SJCRH30 (cell line): ENCODE measurements around the gene UBE2U. TPM values are rescaled to one million over a fixed set of nuclear protein-coding genes. Genes with fewer than 3 reads are reported as not detected.
"Not testable (repeated sequence)": the region's sequence is repeated elsewhere in the genome, so short reads cannot be mapped to it uniquely, and the experiment has no call there.

Experiments used
- DNase-seq, 2 experiments: peaks; one replicate each; pipeline ENCODE4 v3.0.0-alpha.2; 2015 to 2020
- H3K27ac ChIP-seq: fragments of 250-450 bp; sonication (Bioruptor Pico); 2 replicates; pipeline ENCODE4 v1.5.1; 2020; ENCODE audit warnings: mild to moderate bottlenecking, moderate library complexity
- H3K27me3 ChIP-seq: fragments of 250-450 bp; sonication (Bioruptor Pico); 2 replicates; pipeline ENCODE4 v1.5.1; 2020; ENCODE audit warnings: mild to moderate bottlenecking, moderate library complexity
- H3K36me3 ChIP-seq: fragments of 250-450 bp; sonication (Bioruptor Pico); 2 replicates; pipeline ENCODE4 v1.5.1; 2020; ENCODE audit warnings: mild to moderate bottlenecking, moderate library complexity
- H3K4me1 ChIP-seq: fragments of 250-450 bp; sonication (Bioruptor Pico); 2 replicates; pipeline ENCODE4 v1.5.1; 2020; ENCODE audit warnings: mild to moderate bottlenecking, moderate library complexity
- H3K4me3 ChIP-seq: fragments of 250-450 bp; sonication (Bioruptor Pico); 2 replicates; pipeline ENCODE4 v1.5.1; 2020; ENCODE audit warnings: mild to moderate bottlenecking, moderate library complexity
- H3K9me3 ChIP-seq: fragments of 250-450 bp; sonication (Bioruptor Pico); replicated peaks from 2 replicates; pipeline ENCODE4 v1.5.1; 2020; ENCODE audit warnings: mild to moderate bottlenecking, moderate library complexity
- total RNA-seq: library from RNA; depleted of rRNA; stranded (reverse); fragments of >200 nt; shearing (Covaris generic); gene quantifications from 2 replicates; pipeline ENCODE4 v1.2.3, GENCODE V29; 2014

UBE2U gene
- total RNA-seq, 1 experiment from 2014 or later = not detected

GRCh38 chr1:64209221-64209620 lies 5.8 kb downstream of the UBE2U start:
- H3K9me3 ChIP-seq = no peaks in the 10 kb centered on the region
- no peak overlapping the region for H3K4me3 ChIP-seq
- H3K27ac ChIP-seq = no peak overlapping the region
- no peaks in the 10 kb centered on the region for H3K36me3 ChIP-seq
- no peaks in the 10 kb centered on the region for H3K4me1 ChIP-seq
- DNase-seq = no peak
- no peaks in the 10 kb centered on the region for H3K27me3 ChIP-seq

- Histone ChIP-seq H3K36me3 (no peaks in the 10 kb centered on the region), H3K27me3 (no peaks in the 10 kb centered on the region), H3K9me3 (no peaks in the 10 kb centered on the region), H3K27ac (no peak overlapping the region), H3K4me1 (no peaks in the 10 kb centered on the region), H3K4me3 (no peak overlapping the region)
- DNase-seq = no peak
These were observed 8.6 kb downstream of the UBE2U start for GRCh38 chr1:64212031-64212430.

GRCh38 chr1:64215576-64215975 lies 12.2 kb downstream of the UBE2U start:
- Histone ChIP-seq H3K4me1 (no peaks in the 10 kb centered on the region), H3K9me3 (no peaks in the 10 kb centered on the region), H3K27me3 (no peaks in the 10 kb centered on the region), H3K4me3 (no peak overlapping the region), H3K27ac (no peak overlapping the region), H3K36me3 (no peaks in the 10 kb centered on the region)
- no peak for DNase-seq

GRCh38 chr1:64220241-64220640 lies 16.8 kb downstream of the UBE2U start:
- Histone ChIP-seq H3K4me3 (no peak overlapping the region), H3K4me1 (no peaks in the 10 kb centered on the region), H3K27ac (no peak overlapping the region), H3K9me3 (no peaks in the 10 kb centered on the region), H3K36me3 (no peaks in the 10 kb centered on the region), H3K27me3 (no peaks in the 10 kb centered on the region)
- DNase-seq = no peak

- H3K4me3 ChIP-seq = no peak overlapping the region
- peak in 1 of 2 experiments; percentile 20 for DNase-seq
- H3K9me3 ChIP-seq = no peaks in the 10 kb centered on the region
- H3K4me1 ChIP-seq = no peaks in the 10 kb centered on the region; the same call in 1 of the 2 replicates
- no peaks in the 10 kb centered on the region for H3K27me3 ChIP-seq
- H3K27ac ChIP-seq = no peak overlapping the region
- no peaks in the 10 kb centered on the region for H3K36me3 ChIP-seq
These were observed 20.1 kb downstream of the UBE2U start for GRCh38 chr1:64223329-64224151.

DNA sequence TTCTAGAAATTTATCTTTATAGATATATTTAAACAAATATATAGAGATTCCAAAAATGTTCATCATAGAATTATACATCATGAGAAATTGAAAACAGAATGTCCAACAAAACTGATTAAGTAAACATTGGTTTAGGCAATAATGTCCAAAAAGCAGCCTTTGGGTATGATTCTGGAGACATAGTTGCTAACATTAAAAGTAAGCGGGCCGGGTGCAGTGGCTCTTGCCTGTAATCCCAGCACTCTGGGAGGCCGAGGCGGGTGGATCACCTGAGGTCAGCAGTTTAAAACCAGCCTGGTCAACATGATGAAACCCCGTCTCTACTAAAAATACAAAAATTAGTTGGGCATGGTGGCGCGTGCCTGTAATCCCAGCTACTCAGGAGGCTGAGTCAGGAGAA lies 20.8 kb downstream of the UBE2U start:
- H3K27ac ChIP-seq, H3K4me1 ChIP-seq, H3K36me3 ChIP-seq, DNase-seq, H3K27me3 ChIP-seq, H3K4me3 ChIP-seq, H3K9me3 ChIP-seq: not testable (repeated sequence)

GRCh38 chr1:64228167-64228957 lies 24.9 kb downstream of the UBE2U start:
- DNase-seq = no peak
- Histone ChIP-seq H3K4me1 (no peaks in the 10 kb centered on the region; the same call in 1 of the 2 replicates), H3K27ac (no peak overlapping the region), H3K9me3 (no peaks in the 10 kb centered on the region), H3K36me3 (no peaks in the 10 kb centered on the region), H3K4me3 (no peak overlapping the region), H3K27me3 (no peaks in the 10 kb centered on the region)

GRCh38 chr1:64229307-64229706 lies 25.9 kb downstream of the UBE2U start:
- Histone ChIP-seq H3K36me3 (no peaks in the 10 kb centered on the region), H3K27ac (no peak overlapping the region), H3K9me3 (no peaks in the 10 kb centered on the region), H3K4me3 (no peak overlapping the region), H3K27me3 (no peaks in the 10 kb centered on the region), H3K4me1 (no peaks in the 10 kb centered on the region; the same call in 1 of the 2 replicates)
- DNase-seq = no peak

GRCh38 chr1:64231153-64231552 lies 27.7 kb downstream of the UBE2U start:
- no peak overlapping the region for H3K27ac ChIP-seq
- no peaks in the 10 kb centered on the region; the same call in 1 of the 2 replicates for H3K4me1 ChIP-seq
- H3K4me3 ChIP-seq = no peak overlapping the region
- H3K27me3 ChIP-seq = no peaks in the 10 kb centered on the region
- no peaks in the 10 kb centered on the region for H3K9me3 ChIP-seq
- H3K36me3 ChIP-seq = no peaks in the 10 kb centered on the region
- DNase-seq = no peak

DNA sequence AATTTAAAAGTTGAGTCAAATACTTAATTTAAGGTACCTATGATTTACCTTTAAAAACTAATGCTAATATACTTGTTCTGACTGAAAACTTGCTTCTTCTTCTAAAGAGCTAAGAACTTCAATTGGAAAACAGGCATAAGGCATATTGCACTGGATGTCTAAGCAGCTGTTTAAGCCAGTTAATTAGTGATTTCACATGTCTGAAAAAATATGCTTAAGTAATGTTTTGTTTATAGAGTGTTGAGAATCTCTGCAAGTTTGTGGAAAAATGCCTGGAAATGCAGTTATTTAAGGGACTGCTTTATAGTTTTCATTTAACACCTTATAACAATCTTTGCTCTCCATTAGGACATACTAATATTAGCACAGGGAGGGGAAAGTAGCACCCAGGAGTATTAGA lies 28.2 kb downstream of the UBE2U start:
- H3K36me3 ChIP-seq = no peaks in the 10 kb centered on the region
- DNase-seq = no peak
- no peak overlapping the region for H3K27ac ChIP-seq
- H3K4me1 ChIP-seq = no peaks in the 10 kb centered on the region; the same call in 1 of the 2 replicates
- H3K9me3 ChIP-seq = no peaks in the 10 kb centered on the region
- no peak overlapping the region for H3K4me3 ChIP-seq
- no peaks in the 10 kb centered on the region for H3K27me3 ChIP-seq

GRCh38 chr1:64234714-64235113 lies 31.3 kb downstream of the UBE2U start:
- Histone ChIP-seq H3K27ac (no peak overlapping the region), H3K4me1 (no peaks in the 10 kb centered on the region), H3K4me3 (no peak overlapping the region), H3K36me3 (no peaks in the 10 kb centered on the region), H3K27me3 (no peaks in the 10 kb centered on the region), H3K9me3 (no peaks in the 10 kb centered on the region)
- no peak for DNase-seq

DNA sequence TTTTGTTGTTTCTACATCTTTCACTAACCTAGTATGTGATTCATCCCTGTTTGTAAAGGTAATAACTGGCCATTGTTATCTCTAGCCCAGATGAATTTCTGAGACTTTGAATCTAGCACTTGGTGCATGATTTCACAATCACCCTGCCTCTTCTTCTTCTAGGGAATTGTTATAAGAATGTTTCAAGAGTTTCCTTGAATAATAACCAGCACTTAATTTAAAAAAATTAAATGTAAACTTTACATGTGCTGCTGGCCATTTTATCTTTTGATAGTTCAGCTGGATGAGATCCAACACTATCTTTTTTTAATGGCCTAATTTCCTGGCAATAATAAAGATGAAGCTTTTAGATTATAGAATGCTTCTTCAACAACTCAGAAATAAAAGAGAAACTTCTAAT lies 31.8 kb downstream of the UBE2U start:
- no peaks in the 10 kb centered on the region for H3K27me3 ChIP-seq
- no peak for DNase-seq
- no peaks in the 10 kb centered on the region for H3K4me1 ChIP-seq
- H3K4me3 ChIP-seq = no peak overlapping the region
- no peaks in the 10 kb centered on the region for H3K36me3 ChIP-seq
- H3K27ac ChIP-seq = no peak overlapping the region
- H3K9me3 ChIP-seq = no peaks in the 10 kb centered on the region

GRCh38 chr1:64235910-64236309 lies 32.5 kb downstream of the UBE2U start:
- H3K4me3 ChIP-seq = no peak overlapping the region
- no peak overlapping the region for H3K27ac ChIP-seq
- no peak for DNase-seq
- no peaks in the 10 kb centered on the region for H3K27me3 ChIP-seq
- no peaks in the 10 kb centered on the region for H3K4me1 ChIP-seq
- H3K9me3 ChIP-seq = no peaks in the 10 kb centered on the region
- H3K36me3 ChIP-seq = no peaks in the 10 kb centered on the region

- Histone ChIP-seq H3K27ac (no peak overlapping the region), H3K4me3 (no peak overlapping the region), H3K36me3 (no peaks in the 10 kb centered on the region), H3K27me3 (no peaks in the 10 kb centered on the region), H3K9me3 (no peaks in the 10 kb centered on the region), H3K4me1 (no peaks in the 10 kb centered on the region)
- no peak for DNase-seq
These were observed 33.1 kb downstream of the UBE2U start for GRCh38 chr1:64236541-64236954.

GRCh38 chr1:64239519-64239918 lies 36.1 kb downstream of the UBE2U start:
- H3K4me3 ChIP-seq, H3K9me3 ChIP-seq, H3K27ac ChIP-seq, H3K36me3 ChIP-seq, DNase-seq, H3K27me3 ChIP-seq, H3K4me1 ChIP-seq: not testable (repeated sequence)
